BE2C (cell line): ENCODE data around the gene POLQ.

Experiments
- DNase-seq: peaks from one replicate; pipeline ENCODE4 v3.0.0-alpha.2; 2020
- H3K27me3 ChIP-seq: fragments of 250-450 bp; sonication (Bioruptor Pico); 2 replicates; pipeline ENCODE4 v1.5.1; 2020; ENCODE audit warnings: mild to moderate bottlenecking
- H3K36me3 ChIP-seq: fragments of 250-450 bp; sonication (Bioruptor Pico); 2 replicates; pipeline ENCODE4 v1.5.1; 2020; ENCODE audit warnings: mild to moderate bottlenecking
- H3K4me1 ChIP-seq: fragments of 250-450 bp; sonication (Bioruptor Pico); 2 replicates; pipeline ENCODE4 v1.5.1; 2020
- H3K4me3 ChIP-seq: 2 replicates; pipeline ENCODE4 v1.5.1; 2011; ENCODE audit warnings: low read depth, low read length
- H3K9me3 ChIP-seq: fragments of 250-450 bp; sonication (Bioruptor Pico); 2 replicates; pipeline ENCODE4 v1.5.1; 2020
- TF ChIP-seq, protein P1 (sequence below): IDR thresholded peaks from 2 replicates; pipeline ENCODE4 v1.5.1; 2012; ENCODE audit warnings: mild to moderate bottlenecking, low read depth, low read length

The POLQ gene

DNA sequence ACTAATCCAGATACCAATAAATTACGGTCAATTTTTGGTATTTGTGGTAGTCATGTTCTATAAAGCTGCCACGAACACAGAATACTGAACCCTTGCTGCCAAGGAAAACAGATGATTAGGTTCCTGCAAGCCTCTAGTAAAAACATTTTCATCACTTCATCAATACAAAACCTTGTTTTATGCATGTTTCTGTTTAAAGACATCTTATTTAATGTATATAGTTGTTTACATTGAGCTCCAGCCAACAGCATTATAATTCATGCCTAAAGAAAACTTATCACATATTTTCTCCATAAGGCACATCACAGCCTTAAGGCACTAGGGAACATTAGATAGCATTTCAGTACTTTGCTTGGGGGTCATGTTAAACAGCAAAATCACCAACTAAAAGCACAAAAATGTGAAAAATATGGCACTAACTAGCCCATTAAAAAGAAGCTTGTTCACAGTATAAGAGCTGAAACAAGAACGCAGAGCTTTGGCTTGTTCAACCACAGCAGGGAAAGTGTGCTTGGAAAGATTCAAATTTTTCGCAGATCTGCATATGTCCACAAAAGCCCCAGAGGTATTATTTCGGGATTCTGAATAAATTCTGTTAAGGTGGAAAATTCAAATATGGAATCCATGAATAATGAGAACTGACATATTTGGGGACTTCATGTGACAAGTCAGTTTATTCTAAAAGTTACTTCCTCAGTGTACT, 27.7 kb downstream of the POLQ start:
- no peak overlapping the region for H3K4me3 ChIP-seq
- no peaks in the 10 kb centered on the region for H3K9me3 ChIP-seq
- H3K27me3 ChIP-seq: no peaks in the 10 kb centered on the region
- H3K36me3 ChIP-seq: peaks cover 18% of the 10 kb centered on the region
- DNase-seq: no peak
- H3K4me1 ChIP-seq: no peaks in the 10 kb centered on the region
- TF ChIP-seq, protein P1, sequence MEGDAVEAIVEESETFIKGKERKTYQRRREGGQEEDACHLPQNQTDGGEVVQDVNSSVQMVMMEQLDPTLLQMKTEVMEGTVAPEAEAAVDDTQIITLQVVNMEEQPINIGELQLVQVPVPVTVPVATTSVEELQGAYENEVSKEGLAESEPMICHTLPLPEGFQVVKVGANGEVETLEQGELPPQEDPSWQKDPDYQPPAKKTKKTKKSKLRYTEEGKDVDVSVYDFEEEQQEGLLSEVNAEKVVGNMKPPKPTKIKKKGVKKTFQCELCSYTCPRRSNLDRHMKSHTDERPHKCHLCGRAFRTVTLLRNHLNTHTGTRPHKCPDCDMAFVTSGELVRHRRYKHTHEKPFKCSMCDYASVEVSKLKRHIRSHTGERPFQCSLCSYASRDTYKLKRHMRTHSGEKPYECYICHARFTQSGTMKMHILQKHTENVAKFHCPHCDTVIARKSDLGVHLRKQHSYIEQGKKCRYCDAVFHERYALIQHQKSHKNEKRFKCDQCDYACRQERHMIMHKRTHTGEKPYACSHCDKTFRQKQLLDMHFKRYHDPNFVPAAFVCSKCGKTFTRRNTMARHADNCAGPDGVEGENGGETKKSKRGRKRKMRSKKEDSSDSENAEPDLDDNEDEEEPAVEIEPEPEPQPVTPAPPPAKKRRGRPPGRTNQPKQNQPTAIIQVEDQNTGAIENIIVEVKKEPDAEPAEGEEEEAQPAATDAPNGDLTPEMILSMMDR: no peak

DNA sequence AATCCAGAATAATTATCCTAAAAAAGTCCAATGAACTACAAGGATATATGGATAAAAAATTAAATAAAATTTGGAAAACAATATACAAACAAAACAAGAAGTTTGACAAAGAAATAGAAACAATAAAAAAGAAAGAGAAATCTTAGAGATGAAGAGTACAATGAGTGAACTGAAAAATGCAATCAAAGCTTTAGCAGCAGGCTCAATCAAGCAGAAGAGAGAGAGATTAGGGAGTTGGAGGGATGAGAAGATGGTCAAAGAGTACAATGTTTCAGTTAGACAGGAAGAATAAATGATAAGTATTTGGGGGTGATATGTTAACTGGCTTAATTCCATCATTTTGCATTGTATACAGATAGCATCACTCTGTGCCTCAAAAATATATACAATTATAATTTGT, 29.9 kb downstream of the POLQ start:
- no peak for DNase-seq
- Histone ChIP-seq H3K4me3 (no peak overlapping the region), H3K4me1 (no peaks in the 10 kb centered on the region), H3K27me3 (no peaks in the 10 kb centered on the region), H3K36me3 (peaks cover 11% of the 10 kb centered on the region), H3K9me3 (no peaks in the 10 kb centered on the region)
- TF ChIP-seq, protein P1: no peak

DNA sequence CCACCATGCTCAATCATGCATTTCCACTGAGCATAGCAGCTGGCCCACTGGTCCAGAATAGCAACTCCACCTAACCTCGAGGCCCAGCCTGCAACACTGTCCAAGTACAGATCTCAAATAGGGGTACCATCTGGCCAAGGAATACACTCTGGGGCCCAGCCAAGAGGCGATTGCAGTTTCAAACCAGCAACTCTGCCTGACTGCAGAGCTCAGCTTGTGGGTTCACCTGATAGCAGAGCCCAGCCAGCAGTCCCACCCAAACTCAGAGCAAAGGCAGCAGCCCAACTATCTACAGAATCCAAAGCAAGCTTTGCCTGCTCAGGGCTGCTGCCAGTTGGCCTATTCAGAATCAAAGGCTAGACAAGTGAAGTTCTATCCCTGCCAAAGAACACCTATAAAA, 30.5 kb downstream of the POLQ start:
- Histone ChIP-seq H3K4me1 (no peaks in the 10 kb centered on the region), H3K27me3 (no peaks in the 10 kb centered on the region), H3K4me3 (no peak overlapping the region), H3K36me3 (peaks cover 11% of the 10 kb centered on the region), H3K9me3 (no peaks in the 10 kb centered on the region)
- TF ChIP-seq, protein P1: no peak
- no peak for DNase-seq

- TF ChIP-seq, protein P1: no peak
- no peaks in the 10 kb centered on the region for H3K9me3 ChIP-seq
- H3K27me3 ChIP-seq: no peaks in the 10 kb centered on the region
- H3K4me3 ChIP-seq: no peak overlapping the region
- peaks cover 15% of the 10 kb centered on the region for H3K36me3 ChIP-seq
- DNase-seq: no peak
- H3K4me1 ChIP-seq: no peaks in the 10 kb centered on the region
Measured at GRCh38 chr3:121514496-121514895, 31.3 kb downstream of the POLQ start.

GRCh38 chr3:121508389-121508788, 37.4 kb downstream of the POLQ start:
- Histone ChIP-seq H3K9me3 (no peaks in the 10 kb centered on the region; the same call in 1 of the 2 replicates), H3K36me3 (peaks cover 13% of the 10 kb centered on the region), H3K4me1 (no peaks in the 10 kb centered on the region), H3K4me3 (no peak overlapping the region), H3K27me3 (no peaks in the 10 kb centered on the region)
- no peak for DNase-seq
- TF ChIP-seq, protein P1: no peak

- no peaks in the 10 kb centered on the region for H3K27me3 ChIP-seq
- DNase-seq: no peak
- H3K36me3 ChIP-seq: peaks cover 13% of the 10 kb centered on the region
- H3K4me3 ChIP-seq: no peak overlapping the region
- TF ChIP-seq, protein P1: no peak
- H3K4me1 ChIP-seq: no peaks in the 10 kb centered on the region
- no peaks in the 10 kb centered on the region; the same call in 1 of the 2 replicates for H3K9me3 ChIP-seq
Measured at GRCh38 chr3:121505256-121505655, 40.5 kb downstream of the POLQ start.
